GM19438 (cell line): ENCODE results near the gene WWOX.
"Not testable (repeated sequence)": the region's sequence is repeated elsewhere in the genome, so short reads cannot be mapped to it uniquely, and the experiment has no call there.

Experiments used
- ATAC-seq: cut with Tn5 transposase; IDR thresholded peaks from one replicate; pipeline ENCODE4 v1.9.1; 2021; ENCODE audit warnings: low read depth; ENCODE audit not compliant: unreplicated experiment

The WWOX gene

DNA sequence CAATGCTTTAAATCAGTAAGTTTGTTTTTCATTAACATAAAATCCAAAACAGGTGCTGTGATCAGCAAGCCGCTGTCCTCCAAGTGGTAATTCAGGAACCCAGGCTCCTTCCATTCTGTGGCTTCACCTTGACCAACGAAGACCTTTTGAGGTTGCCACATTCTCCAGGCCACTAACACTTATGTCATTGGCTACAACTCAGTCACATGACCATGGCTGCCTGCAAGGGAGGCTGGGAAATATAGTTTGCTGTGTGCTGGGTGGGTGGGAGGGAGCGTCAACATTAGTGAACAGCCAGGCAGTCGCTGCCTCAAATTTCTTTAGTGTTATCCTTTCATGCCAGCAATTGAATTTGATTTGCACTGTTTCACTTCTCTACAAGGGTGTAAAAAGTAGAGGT lies 951.9 kb downstream of the WWOX start:
- ATAC-seq: no peak

DNA sequence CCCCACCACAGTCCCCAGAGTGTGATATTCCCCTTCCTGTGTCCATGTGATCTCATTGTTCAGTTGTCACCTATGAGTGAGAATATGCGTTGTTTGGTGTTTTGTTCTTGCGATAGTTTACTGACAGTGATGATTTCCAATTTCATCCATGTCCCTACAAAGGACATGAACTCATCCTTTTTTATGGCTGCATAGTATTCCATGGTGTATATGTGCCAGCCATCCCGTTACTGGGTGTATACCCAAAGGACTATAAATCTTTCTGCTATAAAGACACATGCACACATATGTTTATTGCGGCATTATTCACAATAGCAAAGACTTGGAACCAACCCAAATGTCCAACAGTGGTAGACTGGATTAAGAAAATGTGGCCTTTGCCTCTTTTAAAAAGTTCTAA lies 952.7 kb downstream of the WWOX start:
- not testable (repeated sequence) for ATAC-seq

DNA sequence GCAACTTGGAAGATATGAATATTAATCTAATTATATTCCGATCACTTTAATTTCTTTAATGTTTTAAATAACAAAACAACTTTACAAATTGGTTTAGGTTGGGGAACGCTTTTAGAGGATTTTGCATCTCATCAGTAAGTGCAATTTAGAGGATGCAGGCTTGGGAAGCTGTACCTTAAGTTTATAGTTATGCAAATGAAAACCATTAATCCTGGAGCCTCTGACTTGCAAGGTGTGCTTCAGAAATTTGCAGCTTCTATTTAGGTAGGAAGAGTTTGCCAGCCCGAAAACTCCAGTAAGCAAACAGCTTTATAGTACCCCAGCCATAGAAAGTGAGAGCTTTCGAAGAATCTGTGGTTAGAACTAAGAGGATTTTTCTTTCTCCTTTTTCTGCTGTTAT lies 954.1 kb downstream of the WWOX start:
- ATAC-seq: no peak

GRCh38 chr16:79054211-79054984 lies 954.9 kb downstream of the WWOX start:
- no peak for ATAC-seq

- no peak for ATAC-seq
Observed at GRCh38 chr16:79055251-79055970, 956.0 kb downstream of the WWOX start.

DNA sequence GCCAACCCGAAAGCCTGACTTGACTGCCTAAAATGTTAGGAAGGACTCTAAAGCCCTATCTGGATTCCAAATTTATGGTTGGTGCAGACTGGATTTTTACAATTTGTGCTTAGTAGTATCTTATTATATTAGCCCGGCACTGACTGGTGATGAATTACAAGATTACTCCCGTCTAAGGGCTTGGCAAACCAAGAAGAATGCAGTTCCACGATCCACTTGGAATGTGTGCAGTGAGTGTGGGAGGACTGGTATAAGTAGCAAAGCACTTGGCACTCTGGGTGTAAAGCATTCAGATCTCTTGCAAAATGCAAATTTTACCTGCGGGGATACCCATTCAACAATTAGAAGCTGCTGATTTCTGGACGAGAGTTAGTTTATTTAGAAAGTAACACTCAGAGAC lies 961.7 kb downstream of the WWOX start:
- no peak for ATAC-seq

- ATAC-seq: no peak
Observed at GRCh38 chr16:79062336-79062735, 962.9 kb downstream of the WWOX start.

- no peak for ATAC-seq
Observed at GRCh38 chr16:79062821-79063220, 963.4 kb downstream of the WWOX start.

- ATAC-seq: no peak
Observed at GRCh38 chr16:79064256-79064972, 965.0 kb downstream of the WWOX start.

DNA sequence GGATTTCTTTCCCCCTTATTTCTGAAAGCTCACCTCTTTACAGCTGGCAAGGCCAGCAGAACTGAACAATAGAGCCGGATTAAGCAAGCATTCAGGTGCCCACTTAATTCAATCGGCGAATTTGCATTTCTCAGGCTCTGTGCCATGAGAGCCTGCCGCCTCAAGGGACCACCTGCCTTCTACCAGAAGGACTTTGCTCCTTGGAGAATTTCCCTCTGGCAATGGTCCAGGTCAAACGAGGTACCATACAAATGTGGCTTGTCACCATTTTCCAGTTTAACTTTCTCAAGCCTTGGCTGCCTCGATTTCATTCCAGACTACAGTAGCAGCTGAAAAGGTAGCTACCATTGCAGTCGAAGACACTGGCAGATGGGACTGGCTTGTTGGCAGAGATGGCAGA lies 967.1 kb downstream of the WWOX start:
- no peak for ATAC-seq

GRCh38 chr16:79067600-79067999 lies 968.1 kb downstream of the WWOX start:
- ATAC-seq: no peak

- no peak for ATAC-seq
Observed at GRCh38 chr16:79069121-79069520, 969.7 kb downstream of the WWOX start.

DNA sequence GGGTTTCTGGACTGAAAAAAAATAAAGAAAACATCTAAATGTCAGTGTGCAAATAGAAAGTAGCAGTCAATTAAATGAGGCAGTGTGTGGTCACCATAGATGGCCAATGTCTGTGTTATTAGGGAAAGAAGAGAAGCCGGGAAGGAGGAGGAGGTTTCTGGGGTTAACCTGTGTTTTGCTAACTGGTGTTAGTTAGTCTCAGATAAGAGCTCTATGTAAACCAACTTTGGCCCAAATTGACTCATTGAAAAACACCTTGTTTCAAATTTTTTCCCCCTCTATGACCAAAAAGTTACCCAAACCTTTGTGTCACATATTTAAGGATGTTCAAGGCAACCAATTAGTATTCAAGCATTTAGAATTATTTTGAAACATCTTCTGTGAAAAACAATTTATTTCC lies 970.2 kb downstream of the WWOX start:
- no peak for ATAC-seq

DNA sequence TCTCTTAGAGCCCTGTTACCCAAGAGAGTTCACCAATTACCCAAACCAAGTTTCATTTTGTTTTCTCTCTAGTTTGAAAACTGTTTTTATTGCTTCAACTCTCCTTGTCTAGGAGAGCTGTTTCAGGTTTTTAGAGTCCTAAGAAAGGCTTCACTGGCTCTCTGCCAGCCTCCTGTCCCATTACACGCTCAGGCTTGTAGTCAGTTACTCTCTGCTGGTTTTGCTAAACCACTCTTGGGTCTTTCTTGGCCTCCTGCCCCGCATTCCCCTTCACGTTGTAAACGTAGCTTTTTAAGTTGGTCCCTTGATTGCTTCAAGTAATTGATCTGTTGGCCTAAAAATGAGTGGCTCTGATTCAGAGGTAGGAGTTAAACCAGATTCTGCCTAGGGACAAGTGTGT lies 972.0 kb downstream of the WWOX start:
- ATAC-seq: no peak

DNA sequence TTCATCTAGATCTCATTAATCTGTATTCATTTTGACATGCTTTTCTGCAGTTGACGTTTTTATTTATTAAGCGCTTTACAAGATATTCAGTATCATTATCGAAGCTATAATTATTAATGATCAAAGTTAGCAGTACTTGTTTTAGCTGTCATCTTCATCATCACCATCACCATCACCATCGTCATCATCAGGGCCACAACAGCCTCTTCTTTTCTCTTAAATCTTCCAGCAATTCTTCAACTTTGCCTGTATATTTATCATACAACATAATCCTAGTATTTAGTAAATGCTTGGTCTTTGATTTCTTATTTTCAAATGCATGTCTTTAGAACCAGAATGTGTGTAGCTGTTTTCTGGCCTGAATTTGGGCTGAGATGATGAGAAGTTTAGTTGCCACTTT lies 973.1 kb downstream of the WWOX start:
- no peak for ATAC-seq

DNA sequence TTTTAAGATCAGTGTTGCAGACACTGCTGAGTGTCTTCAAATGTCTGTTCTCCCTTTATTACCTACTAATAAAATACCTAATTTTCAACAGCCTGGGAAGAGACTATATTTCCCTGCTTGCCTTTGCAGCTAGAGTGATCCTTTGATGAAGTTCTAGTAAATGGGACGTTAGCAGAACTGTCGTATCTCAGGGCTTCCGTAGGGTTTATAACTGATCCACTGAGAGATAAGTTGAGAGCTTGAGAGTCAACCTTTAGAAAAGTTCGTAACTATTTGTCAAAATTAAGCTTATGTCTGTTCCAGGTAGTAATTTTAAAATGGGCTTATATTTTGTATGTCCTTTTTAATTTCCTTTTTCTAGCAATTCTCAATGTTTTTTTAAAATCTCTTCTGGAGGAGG lies 974.1 kb downstream of the WWOX start:
- ATAC-seq: no peak

GRCh38 chr16:79074541-79074940 lies 975.1 kb downstream of the WWOX start:
- ATAC-seq: no peak

DNA sequence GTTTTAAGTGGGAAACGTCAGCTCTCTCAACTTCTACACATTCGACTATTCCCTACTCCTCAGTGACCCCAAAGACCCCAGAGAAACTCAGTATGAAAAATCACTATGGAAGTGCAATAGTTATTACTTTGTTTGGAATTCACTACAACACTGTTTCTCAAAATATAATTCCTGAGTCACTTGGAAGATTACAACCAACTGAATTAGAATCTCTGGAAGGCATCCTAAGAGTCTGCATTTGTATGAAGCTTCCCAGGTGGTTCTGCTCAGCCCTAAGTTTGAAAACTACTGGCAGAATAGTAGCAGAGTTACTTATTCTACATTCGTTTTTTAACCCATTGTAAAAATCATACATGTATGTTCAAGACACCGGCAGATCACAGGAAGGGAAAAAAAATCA lies 975.5 kb downstream of the WWOX start:
- ATAC-seq: no peak

- no peak for ATAC-seq
Observed at GRCh38 chr16:79076047-79076767, 976.8 kb downstream of the WWOX start.

GRCh38 chr16:79077346-79077745 lies 977.9 kb downstream of the WWOX start:
- ATAC-seq: no peak
